Vagina (tissue), 2 donors: ENCODE measurements around the gene SCN8A. TPM values are rescaled to one million over a fixed set of nuclear protein-coding genes. Genes with fewer than 3 reads are reported as not detected.

Experiments used
- DNase-seq, 2 donors: peaks; one replicate each; pipeline ENCODE4 v3.0.0-alpha.2; 2017; ENCODE audit errors: extremely low spot score in 2 of 2
- H3K27ac ChIP-seq: fragments of 200-600 bp; sonication (generic); one replicate; pipeline ENCODE4 v1.5.1; 2019
- H3K27me3 ChIP-seq: fragments of 200-600 bp; sonication (generic); one replicate; pipeline ENCODE4 v1.5.1; 2019
- H3K36me3 ChIP-seq, 2 donors: fragments of 200-600 bp; sonication (generic); one replicate each; pipeline ENCODE4 v1.5.1; 2017 to 2019
- H3K4me1 ChIP-seq: fragments of 200-600 bp; sonication (generic); one replicate; pipeline ENCODE4 v1.5.1; 2019
- H3K4me3 ChIP-seq, 2 donors: fragments of 200-600 bp; sonication (generic); 1 replicate in 1 of 2; 2 replicates in 1 of 2; pipeline ENCODE4 v1.5.1; 2016 to 2019
- H3K9me3 ChIP-seq: fragments of 200-600 bp; sonication (generic); one replicate; pipeline ENCODE4 v1.5.1; 2019
- CTCF ChIP-seq, 3 experiments: fragments of 450-650 bp in 2 of 3; fragments of 200-600 bp in 1 of 3; sonication (generic) in 1 of 3; IDR thresholded peaks; one replicate each; pipeline ENCODE4 v1.5.1; 2017 to 2019; ENCODE audit warnings: antibody characterized with exemption in 3 of 3, mild to moderate bottlenecking in 2 of 3, moderate library complexity in 2 of 3
- POLR2A ChIP-seq, 2 donors: fragments of 450-650 bp; IDR thresholded peaks; one replicate each; pipeline ENCODE4 v1.6.1; 2017; ENCODE audit warnings: antibody characterized with exemption in 2 of 2, mild to moderate bottlenecking in 2 of 2, moderate library complexity in 2 of 2
- POLR2AphosphoS5 ChIP-seq, 2 donors: sonication (generic); formaldehyde crosslinking; IDR thresholded peaks; one replicate each; pipeline ENCODE4 v1.9.0; 2017; ENCODE audit warnings: antibody characterized with exemption in 2 of 2, mild to moderate bottlenecking in 2 of 2, low read depth in 1 of 2; ENCODE audit not compliant: insufficient read depth in 1 of 2
- intact Hi-C: fragments of 100-400 bp; cut with DNase I; formaldehyde crosslinking; loops from one replicate; pipeline ENCODE4 v1.15.1; 2023
- total RNA-seq: library from RNA; depleted of rRNA; stranded (reverse); fragments of >200 nt; gene quantifications from one replicate; pipeline ENCODE4 v1.2.3, GENCODE V29; 2016

Gene SCN8A
- total RNA-seq, 1 donor from 2014 or later: 3.7 TPM

GRCh38 chr12:51699219-51699618, 108.2 kb downstream of the SCN8A start:
- no peak for DNase-seq
- Histone ChIP-seq H3K27me3 (no peaks in the 10 kb centered on the region), H3K36me3 (no peaks in the 10 kb centered on the region), H3K27ac (no peak overlapping the region), H3K4me3 (no peak overlapping the region), H3K9me3 (no peaks in the 10 kb centered on the region), H3K4me1 (no peaks in the 10 kb centered on the region)
- no peak for TF ChIP-seq POLR2A (IDR thresholded peaks at IDR 0.05)
- intact Hi-C loops: no loop called here

- Histone ChIP-seq H3K36me3 (no peaks in the 10 kb centered on the region), H3K4me1 (no peaks in the 10 kb centered on the region), H3K27me3 (no peaks in the 10 kb centered on the region), H3K4me3 (no peak overlapping the region), H3K9me3 (no peaks in the 10 kb centered on the region), H3K27ac (no peak overlapping the region)
- intact Hi-C loops: no loop called here
- TF ChIP-seq POLR2A (IDR thresholded peaks at IDR 0.05) (no peak), CTCF (IDR thresholded peaks at IDR 0.05) (no peak)
- no peak for DNase-seq
Observed at GRCh38 chr12:51700887-51701286, 109.9 kb downstream of the SCN8A start.

GRCh38 chr12:51702587-51702986, 111.6 kb downstream of the SCN8A start:
- DNase-seq: no peak
- TF ChIP-seq POLR2A (IDR thresholded peaks at IDR 0.05) (no peak), CTCF (IDR thresholded peaks at IDR 0.05) (no peak), POLR2AphosphoS5 (IDR thresholded peaks at IDR 0.05; ENCODE audit: insufficient read depth in 1 of 2, low read depth in 1 of 2) (no peak)
- intact Hi-C loops: no loop called here
- Histone ChIP-seq H3K4me1 (no peaks in the 10 kb centered on the region), H3K27ac (no peak overlapping the region), H3K36me3 (no peaks in the 10 kb centered on the region), H3K27me3 (no peaks in the 10 kb centered on the region), H3K9me3 (no peaks in the 10 kb centered on the region), H3K4me3 (no peak overlapping the region)

- H3K4me1 ChIP-seq: no peaks in the 10 kb centered on the region
- H3K27me3 ChIP-seq: no peaks in the 10 kb centered on the region
- no peaks in the 10 kb centered on the region for H3K36me3 ChIP-seq
- H3K27ac ChIP-seq: no peak overlapping the region
- no peaks in the 10 kb centered on the region for H3K9me3 ChIP-seq
- DNase-seq: no peak
- H3K4me3 ChIP-seq: no peak overlapping the region
- TF ChIP-seq CTCF (IDR thresholded peaks at IDR 0.05) (no peak), POLR2AphosphoS5 (IDR thresholded peaks at IDR 0.05; ENCODE audit: insufficient read depth in 1 of 2, low read depth in 1 of 2) (no peak), POLR2A (IDR thresholded peaks at IDR 0.05) (no peak)
- intact Hi-C loops: no loop called here
Observed at GRCh38 chr12:51705450-51705849, 114.4 kb downstream of the SCN8A start.

- no peak overlapping the region for H3K27ac ChIP-seq
- no peak for DNase-seq
- no peak overlapping the region for H3K4me3 ChIP-seq
- no peaks in the 10 kb centered on the region for H3K27me3 ChIP-seq
- H3K4me1 ChIP-seq: no peaks in the 10 kb centered on the region
- intact Hi-C loops: no loop called here
- H3K36me3 ChIP-seq: no peaks in the 10 kb centered on the region
- no peaks in the 10 kb centered on the region for H3K9me3 ChIP-seq
- TF ChIP-seq CTCF (IDR thresholded peaks at IDR 0.05) (no peak), POLR2AphosphoS5 (IDR thresholded peaks at IDR 0.05; ENCODE audit: insufficient read depth in 1 of 2, low read depth in 1 of 2) (no peak), POLR2A (IDR thresholded peaks at IDR 0.05) (no peak)
Observed at GRCh38 chr12:51706206-51706605, 115.2 kb downstream of the SCN8A start.

- no peak overlapping the region for H3K4me3 ChIP-seq
- no peak overlapping the region for H3K27ac ChIP-seq
- intact Hi-C loops: no loop called here
- no peaks in the 10 kb centered on the region for H3K36me3 ChIP-seq
- TF ChIP-seq POLR2A (IDR thresholded peaks at IDR 0.05): no peak
- no peak for TF ChIP-seq CTCF (IDR thresholded peaks at IDR 0.05)
- no peak for TF ChIP-seq POLR2AphosphoS5 (IDR thresholded peaks at IDR 0.05; ENCODE audit: insufficient read depth in 1 of 2, low read depth in 1 of 2)
- H3K9me3 ChIP-seq: no peaks in the 10 kb centered on the region
- H3K4me1 ChIP-seq: no peaks in the 10 kb centered on the region
- no peak for DNase-seq
- H3K27me3 ChIP-seq: no peaks in the 10 kb centered on the region
Observed at GRCh38 chr12:51714666-51715065, 123.6 kb downstream of the SCN8A start.
